LNCAP (cell line): ENCODE data around the gene PLA2R1.

Experiments used
- CTCF ChIP-seq: fragments of 450-650 bp; IDR thresholded peaks from 2 replicates; pipeline ENCODE4 v1.5.1; 2017; ENCODE audit warnings: mild to moderate bottlenecking

PLA2R1 gene

GRCh38 chr2:160062292-160063005 is at the start of gene PLA2R1:
Gene PLA2R1 (minus strand): TSS chr2:160062615. CDS start chr2:160062403, 212 bp downstream.
- no peak for TF ChIP-seq CTCF

GRCh38 chr2:160110674-160111239 is 48.3 kb upstream of the PLA2R1 start:
- no peak for TF ChIP-seq CTCF

- TF ChIP-seq CTCF: peak; percentile 70
Observed at GRCh38 chr2:160109939-160110673, 47.7 kb upstream of the PLA2R1 start.

GRCh38 chr2:160109243-160109642 is 46.8 kb upstream of the PLA2R1 start:
- no peak for TF ChIP-seq CTCF

- TF ChIP-seq CTCF: no peak
Observed at GRCh38 chr2:160108646-160109045, 46.2 kb upstream of the PLA2R1 start.

GRCh38 chr2:160105366-160105765 is 43.0 kb upstream of the PLA2R1 start:
- TF ChIP-seq CTCF: no peak

GRCh38 chr2:160104115-160104514 is 41.7 kb upstream of the PLA2R1 start:
- TF ChIP-seq CTCF: no peak
